ENCODE measurements around the gene XYLT2.

- TF ChIP-seq CTCF (IDR thresholded peaks at IDR 0.05) (no peak), POLR2A (IDR thresholded peaks at IDR 0.05) (no peak)
These were observed 17.3 kb upstream of the XYLT2 start for GRCh38 chr17:50328363-50329325.

Data from body of pancreas (tissue), 4 donors.